Activated T-helper 1 cell treated with anti-CD3 and anti-CD28 coated beads, Interleukin-2, amount 50 U/mL, for 16 hours (primary cell): ENCODE data around the gene ZNF212.
"Not testable (repeated sequence)": the region's sequence is repeated elsewhere in the genome, so short reads cannot be mapped to it uniquely, and the experiment has no call there.

ENCODE experiments used
- DNase-seq, 2 donors: peaks; one replicate each; pipeline ENCODE4 v3.0.0-alpha.2; 2020; ENCODE audit warnings: low read depth in 1 of 2, low spot score in 1 of 2

Gene ZNF212

GRCh38 chr7:149252378-149252777 is 12.9 kb downstream of the ZNF212 start:
- no peak for DNase-seq

GRCh38 chr7:149253665-149254064 is 14.2 kb downstream of the ZNF212 start:
- no peak for DNase-seq

GRCh38 chr7:149254181-149254858 is 14.9 kb downstream of the ZNF212 start:
- no peak for DNase-seq

DNA sequence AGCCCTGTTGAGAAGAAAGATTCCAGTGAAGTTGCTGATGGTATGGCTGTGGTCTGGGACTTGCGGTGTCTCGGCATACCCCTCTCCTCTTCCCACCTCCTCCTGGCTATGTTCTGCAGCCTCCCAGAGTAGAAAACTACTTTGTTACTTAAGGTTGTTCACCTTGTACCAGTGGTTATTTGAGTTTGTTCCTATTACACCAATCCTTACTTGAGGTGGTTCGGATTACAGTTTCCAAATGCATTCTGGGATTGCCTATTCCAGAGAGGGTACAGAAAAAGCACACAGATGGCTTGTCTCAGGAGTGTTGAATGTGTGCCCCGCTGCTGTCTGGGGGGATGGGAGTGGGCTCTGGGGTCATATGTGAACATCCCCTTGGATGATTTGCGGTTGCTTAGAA is 15.7 kb downstream of the ZNF212 start:
- no peak for DNase-seq

GRCh38 chr7:149256568-149256967 is 17.1 kb downstream of the ZNF212 start:
- DNase-seq: no peak

- DNase-seq: no peak
Measured at GRCh38 chr7:149257146-149257545, 17.7 kb downstream of the ZNF212 start.

DNA sequence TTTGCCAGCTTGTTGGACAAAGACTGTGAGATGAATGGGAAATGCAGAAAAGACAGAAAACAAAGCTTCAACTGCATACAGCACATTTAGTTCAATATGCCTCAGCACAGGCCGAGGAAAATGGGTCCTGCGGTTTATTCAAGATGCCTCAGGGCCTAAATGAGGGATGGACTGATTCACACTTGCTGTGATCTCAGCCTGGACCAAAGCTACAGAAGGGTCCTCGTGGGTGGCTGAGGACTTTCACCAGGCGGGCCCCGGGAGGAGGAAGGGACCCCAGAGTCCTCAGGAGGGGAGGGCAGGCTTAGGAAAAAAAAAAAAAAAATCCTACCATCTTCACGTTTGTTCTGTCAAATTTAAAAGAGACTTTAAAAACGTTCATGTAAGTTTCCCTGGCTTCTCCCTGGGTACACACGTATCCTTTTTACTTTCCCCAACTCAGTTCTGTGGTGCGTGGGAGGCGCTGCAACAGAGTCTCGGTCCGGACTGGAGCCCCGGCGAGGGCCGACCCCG is 21.9 kb downstream of the ZNF212 start:
- DNase-seq: no peak

DNA sequence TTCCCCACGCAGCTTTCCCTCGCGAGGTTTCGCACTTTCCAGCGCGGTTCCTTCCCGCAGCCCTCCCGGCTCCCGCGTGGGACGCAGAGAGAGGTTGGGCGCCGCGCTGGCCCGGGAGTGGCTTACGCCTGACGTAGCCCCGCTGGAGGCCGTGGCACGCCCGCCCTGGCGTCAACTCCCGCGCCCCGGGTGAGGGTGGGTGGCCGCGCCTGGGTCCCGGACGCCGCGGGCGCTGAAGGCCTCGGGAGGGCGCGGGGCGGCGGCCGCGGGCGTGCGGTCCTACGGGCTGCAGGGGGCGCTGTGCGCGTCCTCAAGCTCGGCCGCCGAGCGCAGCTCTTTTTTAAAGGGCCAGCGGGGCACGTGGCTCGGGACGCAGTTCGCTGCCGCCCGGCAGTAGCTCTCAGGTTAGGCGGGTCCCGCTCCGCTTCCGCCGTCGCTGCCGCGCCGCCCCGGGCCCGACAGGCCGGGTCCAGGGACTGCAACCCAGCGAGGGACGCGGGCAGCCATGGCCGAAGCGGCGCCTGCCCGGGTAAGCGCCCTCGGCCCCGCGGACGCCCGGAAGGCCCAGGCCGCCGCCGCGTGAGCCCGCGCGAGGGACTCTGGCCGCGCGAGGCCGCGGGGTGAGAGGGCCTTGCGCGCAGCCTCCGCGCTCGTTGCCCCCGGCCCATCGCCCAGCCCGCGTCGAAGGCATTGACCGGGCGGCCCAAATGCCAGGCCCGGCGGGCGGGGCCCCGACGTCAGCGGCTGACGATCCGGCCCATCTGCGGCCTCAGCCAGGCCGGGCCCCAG is 22.6 kb downstream of the ZNF212 start, which contains the start of gene ZNF783:
Gene ZNF783, plus strand, starts transcription at position 368 of the 789 bp plus-strand sequence. Its CDS starts 138 bp downstream, at position 506.
- peak; percentile 72 to 81 for DNase-seq

DNA sequence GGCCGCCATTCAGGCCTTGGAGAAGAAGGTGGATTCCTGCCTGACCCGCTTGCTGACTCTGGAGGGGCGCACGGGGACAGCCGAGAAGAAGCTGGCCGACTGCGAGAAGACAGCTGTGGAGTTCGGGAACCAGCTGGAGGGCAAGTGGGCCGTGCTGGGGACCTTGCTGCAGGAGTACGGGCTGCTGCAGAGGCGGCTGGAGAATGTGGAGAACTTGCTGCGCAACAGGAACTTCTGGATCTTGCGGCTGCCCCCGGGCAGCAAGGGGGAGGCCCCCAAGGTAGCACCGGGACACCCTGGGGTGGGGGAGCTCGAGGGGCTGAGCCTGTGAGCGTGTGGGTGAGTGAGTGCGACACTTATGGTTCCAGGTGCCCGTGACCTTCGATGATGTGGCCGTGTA is 27.0 kb downstream of the ZNF212 start:
- DNase-seq: no peak

DNA sequence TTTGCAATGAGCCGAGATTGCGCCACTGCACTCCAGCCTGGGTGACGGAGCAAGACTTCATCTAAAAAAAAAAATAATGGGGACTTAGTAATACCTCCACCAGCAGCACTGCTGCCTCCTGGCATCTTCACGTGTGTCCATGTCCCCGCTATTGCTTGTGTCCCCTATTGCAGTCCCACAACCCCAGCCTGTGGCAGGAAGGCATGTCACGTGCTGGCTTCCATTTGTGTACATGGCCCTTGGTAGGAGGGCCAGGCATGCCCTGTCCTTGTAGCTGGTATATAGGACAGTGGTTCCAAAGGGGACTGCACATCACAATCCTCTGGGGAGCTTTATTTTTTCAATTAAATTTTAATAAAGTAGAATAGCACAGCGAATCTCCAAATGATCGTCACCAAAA is 28.3 kb downstream of the ZNF212 start:
- DNase-seq: no peak

GRCh38 chr7:149274424-149274823 is 35.0 kb downstream of the ZNF212 start:
- not testable (repeated sequence) for DNase-seq

DNA sequence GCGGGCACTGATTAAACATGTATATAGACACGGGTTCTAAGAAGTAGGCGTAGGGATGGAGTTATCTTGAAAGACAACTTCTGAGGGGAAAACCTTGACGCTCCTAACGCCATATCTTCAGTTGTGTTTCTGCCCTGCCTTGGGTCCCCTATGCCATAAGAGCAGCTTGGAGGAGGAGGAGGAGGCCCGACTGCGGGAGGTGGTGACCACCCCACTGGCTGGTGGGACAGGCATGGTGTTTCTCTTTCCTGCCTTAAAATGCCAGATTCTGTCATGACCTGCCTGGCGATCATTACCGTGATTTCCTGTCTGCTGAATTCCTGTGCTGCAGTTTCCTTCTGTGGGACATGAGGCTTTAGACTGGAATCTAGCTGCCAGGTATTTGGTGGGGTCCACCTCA is 38.4 kb downstream of the ZNF212 start:
- DNase-seq: no peak

- DNase-seq: no peak
Measured at GRCh38 chr7:149278396-149278795, 38.9 kb downstream of the ZNF212 start.

GRCh38 chr7:149279111-149279743 is 39.8 kb downstream of the ZNF212 start:
- no peak for DNase-seq

DNA sequence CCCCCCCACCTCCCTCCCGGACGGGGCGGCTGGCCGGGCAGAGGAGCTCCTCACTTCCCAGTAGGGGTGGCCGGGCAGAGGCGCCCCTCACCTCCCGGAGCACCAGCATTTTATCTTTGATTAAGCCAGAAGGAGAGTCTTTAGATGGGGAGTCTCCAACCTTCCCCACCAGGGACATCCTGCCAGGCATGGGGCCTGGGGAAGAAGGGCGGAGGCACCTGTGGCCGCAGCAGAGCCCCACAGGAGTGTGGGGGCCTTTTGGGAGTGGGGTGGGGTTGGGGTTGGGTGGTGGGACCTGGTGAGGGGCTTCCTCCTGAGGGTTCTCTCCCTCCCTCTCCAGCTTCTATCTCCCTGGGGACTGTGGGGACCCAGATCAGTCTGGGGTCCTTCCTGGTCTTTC is 40.7 kb downstream of the ZNF212 start:
- DNase-seq: no peak

DNA sequence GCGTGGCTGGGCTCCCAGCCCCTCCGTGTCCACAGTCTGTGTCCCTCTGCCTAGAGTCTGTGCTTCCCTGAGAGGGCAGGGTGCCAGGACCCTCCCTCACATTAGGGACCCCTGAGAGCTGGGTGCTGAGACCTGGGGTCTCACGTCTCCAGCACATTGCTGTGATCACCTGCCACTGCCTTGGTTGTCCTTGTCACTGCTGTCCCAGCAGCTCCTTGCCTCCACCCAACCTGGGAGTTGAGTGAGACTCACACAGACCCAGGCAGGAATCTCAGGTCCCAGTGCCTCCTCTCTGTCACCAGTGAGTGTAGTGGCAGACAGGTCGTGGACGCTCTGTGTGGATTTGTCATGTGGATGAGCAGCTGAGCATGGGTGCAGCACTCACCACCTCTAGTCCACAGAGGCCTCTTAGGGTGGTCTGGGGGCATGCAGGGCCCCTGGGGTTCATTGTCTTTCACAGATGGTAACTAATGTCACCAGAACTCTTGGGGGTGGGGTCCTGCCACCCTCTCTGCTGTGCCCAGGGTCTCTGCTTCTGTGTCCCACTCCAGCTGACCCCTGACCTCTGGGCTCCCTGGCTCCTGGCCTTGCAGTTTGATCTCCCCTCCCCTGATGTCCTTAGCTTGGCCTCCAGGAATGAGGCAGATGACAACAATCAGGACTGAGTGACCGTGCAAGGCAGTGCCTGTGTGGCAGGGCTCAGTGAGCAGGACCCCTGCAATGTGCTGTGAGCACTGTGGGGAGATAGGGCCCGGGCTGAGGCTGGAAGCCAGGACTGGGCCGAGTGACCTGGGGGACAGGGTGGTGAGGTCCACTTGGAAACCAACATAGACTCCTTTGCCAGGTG is 41.4 kb downstream of the ZNF212 start:
- DNase-seq: no peak

- DNase-seq: no peak
Measured at GRCh38 chr7:149281508-149282330, 42.3 kb downstream of the ZNF212 start.

DNA sequence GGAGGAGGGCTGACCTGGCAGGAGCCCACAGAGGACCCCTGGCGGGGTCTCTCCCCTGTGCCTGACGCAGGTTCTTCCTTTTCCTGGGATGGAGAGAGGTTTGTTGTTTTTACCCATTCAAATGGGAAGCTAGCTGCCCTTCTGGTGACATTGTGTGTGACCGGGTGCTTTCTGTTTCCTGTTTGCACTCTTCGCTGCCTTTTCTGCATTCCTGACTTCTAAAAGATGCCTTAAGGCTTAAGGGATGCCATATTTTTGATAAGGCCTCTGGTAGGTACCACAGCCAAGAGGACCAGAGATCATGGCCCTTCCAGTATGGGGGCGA is 42.8 kb downstream of the ZNF212 start:
- DNase-seq: no peak

DNA sequence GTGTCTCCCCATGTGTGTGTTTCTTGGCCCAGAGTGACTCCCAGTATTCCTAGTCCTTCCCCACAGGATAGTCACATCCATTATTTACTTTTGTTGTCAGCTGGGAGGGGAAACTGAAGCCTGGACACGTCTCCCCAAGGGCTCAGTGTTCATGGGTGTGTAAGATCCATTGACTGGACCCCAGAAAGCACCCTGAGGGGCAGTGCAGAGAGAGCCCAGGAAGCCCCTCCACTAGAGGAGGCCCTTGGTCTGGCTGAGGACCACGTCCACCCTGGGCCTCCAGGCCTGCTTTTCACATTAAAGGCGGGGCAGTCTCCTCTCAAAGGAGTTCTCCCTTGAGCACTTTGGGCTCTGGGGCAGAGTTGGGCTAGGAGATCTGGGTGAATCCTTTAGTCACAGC is 43.9 kb downstream of the ZNF212 start:
- no peak for DNase-seq

GRCh38 chr7:149284343-149284742 is 44.9 kb downstream of the ZNF212 start:
- DNase-seq: peak in 1 of 2 donors; percentile 30
